ENCODE measurements around the gene DIS3L2. TPM values are rescaled to one million over a fixed set of nuclear protein-coding genes. Genes with fewer than 3 reads are reported as not detected.
"Not testable (repeated sequence)": the region's sequence is repeated elsewhere in the genome, so short reads cannot be mapped to it uniquely, and the experiment has no call there.

DIS3L2 gene
- total RNA-seq, 4 donors from 2014 or later, result 40.6 to 105 (median 43.9) TPM

DNA sequence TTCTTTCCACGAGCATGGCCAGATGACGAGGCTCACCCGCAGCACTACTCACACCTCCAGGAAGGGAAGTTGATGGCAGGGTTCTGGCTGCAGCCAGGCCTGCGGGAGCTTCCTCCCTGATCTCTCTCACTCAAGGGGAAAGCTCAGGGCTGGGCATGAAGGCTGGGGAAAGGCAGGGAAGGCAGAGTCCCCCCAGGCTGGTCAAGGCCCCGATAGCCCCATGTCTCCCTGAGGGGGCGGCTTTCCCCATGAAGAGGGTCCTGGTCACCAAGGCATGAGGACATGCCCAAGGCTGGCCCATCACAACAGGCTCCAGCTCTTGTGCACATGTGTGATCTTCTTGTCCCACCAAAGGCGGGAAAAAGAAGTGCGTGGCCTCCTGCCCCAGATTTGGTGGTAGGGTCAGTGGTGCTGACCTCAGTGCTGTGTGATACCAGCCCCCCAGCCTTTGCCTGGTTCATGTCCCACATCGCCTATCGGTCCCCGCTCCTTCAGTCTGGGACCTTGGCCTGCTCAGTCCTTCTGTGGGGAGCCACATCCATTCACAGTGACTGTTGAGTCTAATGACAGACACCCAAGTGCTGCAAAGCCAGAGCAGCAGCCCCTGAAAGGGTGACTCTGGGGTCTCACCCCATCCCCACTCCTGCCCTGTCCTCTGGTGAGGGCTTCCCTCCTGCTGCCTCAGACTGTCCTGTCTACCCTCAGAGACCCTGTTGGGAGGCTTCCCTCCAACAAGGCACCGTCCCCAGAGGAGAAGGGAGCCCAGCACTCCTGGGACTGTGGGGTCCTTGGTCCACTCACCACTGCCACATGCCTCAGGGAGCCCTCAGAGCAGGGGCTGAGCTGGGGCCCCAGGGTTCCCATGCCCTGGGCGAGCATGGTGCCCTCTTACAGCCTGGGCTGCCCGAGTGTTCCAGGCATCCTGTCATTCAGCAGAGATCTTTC lies 367.3 kb downstream of the DIS3L2 start:
- TF ChIP-seq EP300 (IDR thresholded peaks at IDR 0.05), result no peak
- TF ChIP-seq POLR2AphosphoS5 (IDR thresholded peaks at IDR 0.05), result no peak
- TF ChIP-seq POLR2A (IDR thresholded peaks at IDR 0.05), result no peak
- TF ChIP-seq, protein P1, sequence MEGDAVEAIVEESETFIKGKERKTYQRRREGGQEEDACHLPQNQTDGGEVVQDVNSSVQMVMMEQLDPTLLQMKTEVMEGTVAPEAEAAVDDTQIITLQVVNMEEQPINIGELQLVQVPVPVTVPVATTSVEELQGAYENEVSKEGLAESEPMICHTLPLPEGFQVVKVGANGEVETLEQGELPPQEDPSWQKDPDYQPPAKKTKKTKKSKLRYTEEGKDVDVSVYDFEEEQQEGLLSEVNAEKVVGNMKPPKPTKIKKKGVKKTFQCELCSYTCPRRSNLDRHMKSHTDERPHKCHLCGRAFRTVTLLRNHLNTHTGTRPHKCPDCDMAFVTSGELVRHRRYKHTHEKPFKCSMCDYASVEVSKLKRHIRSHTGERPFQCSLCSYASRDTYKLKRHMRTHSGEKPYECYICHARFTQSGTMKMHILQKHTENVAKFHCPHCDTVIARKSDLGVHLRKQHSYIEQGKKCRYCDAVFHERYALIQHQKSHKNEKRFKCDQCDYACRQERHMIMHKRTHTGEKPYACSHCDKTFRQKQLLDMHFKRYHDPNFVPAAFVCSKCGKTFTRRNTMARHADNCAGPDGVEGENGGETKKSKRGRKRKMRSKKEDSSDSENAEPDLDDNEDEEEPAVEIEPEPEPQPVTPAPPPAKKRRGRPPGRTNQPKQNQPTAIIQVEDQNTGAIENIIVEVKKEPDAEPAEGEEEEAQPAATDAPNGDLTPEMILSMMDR (IDR thresholded peaks at IDR 0.05), result no peak
- no peak overlapping the region for H3K27ac ChIP-seq
- no peaks in the 10 kb centered on the region for H3K9me3 ChIP-seq
- H3K36me3 ChIP-seq, result peaks cover 5% of the 10 kb centered on the region
- H3K4me3 ChIP-seq, result no peak overlapping the region
- 93% methylated on average over 9 of the region's 14 CpGs for WGBS
- no peaks in the 10 kb centered on the region for H3K27me3 ChIP-seq
- DNase-seq (ENCODE audit: low spot score in 2 of 2), result no peak
- peaks cover 8% of the 10 kb centered on the region for H3K4me1 ChIP-seq

DNA sequence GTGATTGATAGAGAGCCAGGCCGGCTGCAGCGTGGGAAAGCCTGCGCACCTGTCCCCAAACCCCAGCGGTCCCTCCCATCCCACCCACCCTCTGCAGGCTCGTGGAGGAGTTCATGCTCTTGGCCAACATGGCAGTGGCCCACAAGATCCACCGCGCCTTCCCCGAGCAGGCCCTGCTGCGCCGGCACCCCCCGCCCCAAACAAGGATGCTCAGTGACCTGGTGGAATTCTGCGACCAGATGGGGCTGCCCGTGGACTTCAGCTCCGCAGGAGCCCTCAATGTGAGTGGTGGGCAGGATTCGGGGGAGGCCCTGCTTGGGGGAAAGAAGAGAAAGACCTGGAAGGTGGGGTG lies 368.2 kb downstream of the DIS3L2 start:
- Histone ChIP-seq H3K9me3 (no peaks in the 10 kb centered on the region), H3K36me3 (peaks cover 14% of the 10 kb centered on the region), H3K27ac (no peak overlapping the region), H3K4me1 (peaks cover 8% of the 10 kb centered on the region), H3K27me3 (no peaks in the 10 kb centered on the region), H3K4me3 (no peak overlapping the region)
- TF ChIP-seq POLR2AphosphoS5 (IDR thresholded peaks at IDR 0.05) (no peak), EP300 (IDR thresholded peaks at IDR 0.05) (no peak), POLR2A (IDR thresholded peaks at IDR 0.05) (no peak)
- TF ChIP-seq, protein P1 (IDR thresholded peaks at IDR 0.05), result no peak
- 94% methylated on average over 15 of the region's 15 CpGs for WGBS
- DNase-seq (ENCODE audit: low spot score in 2 of 2), result no peak

DNA sequence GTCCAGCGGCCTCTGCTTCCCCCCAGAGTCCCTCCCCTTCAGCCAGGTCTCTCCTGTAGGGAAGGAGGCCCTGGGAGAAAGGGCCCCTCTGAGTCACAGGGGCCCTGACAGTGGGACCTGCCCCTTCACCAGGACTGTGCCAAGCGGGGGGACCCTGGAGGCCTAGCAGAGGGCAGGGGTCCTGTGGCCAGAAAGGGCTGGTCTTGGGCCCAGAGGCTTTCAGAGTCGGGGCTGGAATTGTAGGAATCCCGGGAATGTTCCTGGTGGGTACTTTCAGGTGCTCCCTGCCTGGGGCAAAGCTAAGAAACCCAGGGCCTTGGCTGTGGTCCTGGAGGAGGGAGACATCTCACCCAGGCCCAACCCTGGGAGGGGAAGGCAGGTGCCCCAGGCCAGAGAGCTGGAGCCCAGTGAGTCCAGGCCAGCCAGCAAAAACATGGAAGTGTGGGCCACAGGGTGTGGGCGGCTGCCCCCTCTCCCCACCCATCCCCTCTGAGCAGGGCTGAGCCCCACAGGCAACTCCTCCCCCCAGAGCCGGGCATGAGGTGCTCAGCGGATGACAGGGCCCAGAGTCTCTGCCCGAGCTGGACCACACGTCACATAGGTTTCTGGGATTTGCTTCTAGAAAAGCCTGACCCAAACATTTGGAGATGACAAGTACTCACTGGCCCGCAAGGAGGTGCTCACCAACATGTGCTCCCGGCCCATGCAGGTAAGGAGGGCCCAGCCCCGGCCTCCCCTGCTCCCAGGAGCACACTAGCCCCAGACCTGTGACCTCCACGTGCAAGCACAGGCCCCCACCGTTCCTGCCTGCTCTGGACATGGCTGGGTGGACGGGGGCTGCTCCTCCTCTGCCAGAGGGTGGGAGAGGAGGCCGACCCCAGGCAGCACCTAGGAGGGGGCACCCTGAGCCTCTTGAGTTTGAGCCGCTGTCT lies 368.8 kb downstream of the DIS3L2 start:
- Histone ChIP-seq H3K4me3 (no peak overlapping the region), H3K27ac (no peak overlapping the region), H3K9me3 (no peaks in the 10 kb centered on the region), H3K27me3 (no peaks in the 10 kb centered on the region), H3K36me3 (peaks cover 18% of the 10 kb centered on the region), H3K4me1 (peaks cover 8% of the 10 kb centered on the region)
- WGBS, result 83% methylated on average over 2 of the region's 17 CpGs
- DNase-seq (ENCODE audit: low spot score in 2 of 2), result peak in 1 of 2 donors; percentile 41
- TF ChIP-seq, protein P1 (IDR thresholded peaks at IDR 0.05), result no peak
- no peak for TF ChIP-seq POLR2AphosphoS5 (IDR thresholded peaks at IDR 0.05)
- TF ChIP-seq EP300 (IDR thresholded peaks at IDR 0.05), result no peak
- TF ChIP-seq POLR2A (IDR thresholded peaks at IDR 0.05), result no peak

DNA sequence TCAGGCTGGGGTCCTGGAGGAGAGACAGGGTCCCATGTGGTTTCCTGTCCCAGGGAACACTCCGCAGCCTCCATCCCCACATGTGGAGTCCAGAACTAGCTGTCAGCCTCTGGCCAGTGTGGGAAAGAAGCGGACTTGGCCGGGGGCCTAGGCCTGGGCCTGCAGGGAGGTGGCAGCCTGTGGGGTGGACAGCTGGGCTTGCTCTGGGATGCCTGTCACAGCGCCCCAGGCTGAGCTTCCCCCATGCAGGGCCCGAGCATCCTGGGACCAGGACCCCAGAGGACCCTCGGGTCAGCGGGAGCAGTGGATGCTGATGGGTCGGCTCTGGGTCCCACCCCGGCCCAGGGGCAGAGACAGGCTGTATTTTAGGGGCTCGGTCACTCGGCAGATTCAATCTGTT lies 369.5 kb downstream of the DIS3L2 start:
- peak in 1 of 2 donors; percentile 24 for DNase-seq (ENCODE audit: low spot score in 2 of 2)
- H3K9me3 ChIP-seq, H3K4me1 ChIP-seq, H3K4me3 ChIP-seq, H3K27me3 ChIP-seq, H3K27ac ChIP-seq: not testable (repeated sequence)
- peaks cover 24% of the 10 kb centered on the region for H3K36me3 ChIP-seq
- WGBS, result 100% methylated on average over 2 of the region's 11 CpGs

DNA sequence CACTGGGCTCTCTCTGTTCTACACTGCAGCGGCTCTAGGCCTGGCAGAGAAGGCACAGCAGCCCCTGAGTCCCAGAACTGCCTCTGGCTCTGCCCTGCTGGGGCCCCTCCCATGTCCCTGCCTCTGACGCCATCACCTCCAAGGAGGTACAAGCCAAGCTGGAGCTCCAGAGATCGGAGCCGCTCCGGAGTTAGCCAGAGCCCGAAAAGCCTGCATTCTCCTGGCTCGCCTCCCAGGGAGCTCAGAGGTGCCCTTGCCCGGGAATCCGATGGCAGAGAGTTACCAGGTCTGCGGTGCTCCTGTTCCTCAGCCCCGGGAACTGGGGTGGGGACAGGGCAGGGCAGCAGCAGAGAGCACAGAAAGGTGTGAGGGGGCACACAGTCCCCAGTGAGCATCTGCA lies 370.1 kb downstream of the DIS3L2 start:
- H3K4me3 ChIP-seq, H3K27ac ChIP-seq, H3K9me3 ChIP-seq, H3K4me1 ChIP-seq, H3K27me3 ChIP-seq: not testable (repeated sequence)
- peaks cover 29% of the 10 kb centered on the region for H3K36me3 ChIP-seq
- WGBS, result no CpG with 5 or more reads among the region's 11 CpGs
- DNase-seq (ENCODE audit: low spot score in 2 of 2), result peak in 1 of 2 donors; percentile 35

DNA sequence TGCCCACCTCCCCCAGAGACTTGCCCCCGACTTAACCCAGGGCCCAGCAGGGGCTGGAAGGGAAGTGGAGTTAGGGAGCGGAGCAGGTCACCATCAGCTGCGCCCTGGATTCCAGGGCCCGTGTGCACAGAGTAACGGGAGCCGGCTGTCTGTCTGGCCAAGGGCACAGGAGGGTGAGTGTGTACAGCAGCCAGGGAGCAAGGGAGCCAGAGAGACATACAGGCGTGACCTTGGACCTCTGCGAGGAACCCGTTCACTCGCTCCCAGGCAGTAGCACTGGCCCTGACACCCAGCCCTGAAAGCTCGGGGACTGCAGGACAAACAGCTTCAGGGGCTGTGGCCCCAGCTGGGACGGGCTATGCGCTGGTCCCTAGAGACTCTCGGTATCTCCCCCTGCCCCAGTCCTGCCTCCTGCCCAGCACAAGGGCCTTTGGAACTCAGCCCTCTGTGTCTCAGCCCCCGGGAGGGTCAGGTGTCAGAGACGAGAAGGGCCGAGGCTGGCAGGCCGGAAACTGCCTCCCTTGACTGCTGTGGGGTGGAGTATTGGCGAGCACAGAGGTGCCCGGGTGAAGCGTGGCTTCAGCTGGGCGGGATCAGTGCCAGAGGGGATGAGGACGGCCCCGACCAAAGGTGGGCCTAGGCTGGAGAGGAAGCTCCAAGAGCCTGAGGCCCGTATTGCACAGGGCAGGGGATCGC lies 370.9 kb downstream of the DIS3L2 start:
- H3K9me3 ChIP-seq, H3K4me3 ChIP-seq, H3K27ac ChIP-seq, H3K4me1 ChIP-seq, H3K27me3 ChIP-seq: not testable (repeated sequence)
- 87% methylated on average over 6 of the region's 26 CpGs for WGBS
- peak; percentile 28 to 37 for DNase-seq (ENCODE audit: low spot score in 2 of 2)
- H3K36me3 ChIP-seq, result peaks cover 32% of the 10 kb centered on the region
